Hepatocyte (in vitro differentiated cells): ENCODE results near the gene ABLIM2.

ENCODE experiments used
- EZH2 ChIP-seq: fragments of 200-600 bp; sonication (generic); IDR thresholded peaks from 2 replicates; pipeline ENCODE4 v1.6.1; 2016; ENCODE audit warnings: antibody characterized with exemption, mild to moderate bottlenecking, borderline replicate concordance
- EZH2phosphoT487 ChIP-seq: fragments of 200-600 bp; sonication (generic); IDR thresholded peaks from one replicate; pipeline ENCODE4 v1.6.1; 2018; ENCODE audit warnings: antibody characterized with exemption, mild to moderate bottlenecking, low read depth, moderate library complexity; ENCODE audit not compliant: unreplicated experiment, severe bottlenecking
- TF ChIP-seq, protein P1 (sequence below): fragments of 200-600 bp; sonication (generic); IDR thresholded peaks from 2 replicates; pipeline ENCODE4 v1.5.1; 2016; ENCODE audit warnings: antibody characterized with exemption, mild to moderate bottlenecking; ENCODE audit not compliant: poor library complexity

DNA sequence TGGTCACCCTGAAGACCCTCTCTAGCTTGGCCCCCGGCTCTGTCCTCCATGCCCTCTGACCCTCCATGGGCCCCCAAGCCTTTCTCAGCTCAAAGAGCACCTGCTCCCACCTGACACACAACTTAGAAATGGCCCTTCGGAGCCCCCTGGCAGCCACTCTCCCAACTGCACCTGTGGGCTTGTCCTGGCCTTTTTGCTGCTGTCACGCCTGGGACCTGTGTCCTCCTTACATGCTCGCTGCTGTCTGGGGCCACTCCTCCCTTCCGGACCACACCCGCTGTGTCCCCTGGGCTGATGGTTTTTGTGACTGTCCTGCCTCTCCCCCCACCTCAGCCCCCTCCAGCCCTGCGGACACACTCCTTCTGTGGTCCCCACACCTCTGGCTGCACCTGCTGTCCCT is 112.7 kb downstream of the ABLIM2 start:
- TF ChIP-seq, protein P1, sequence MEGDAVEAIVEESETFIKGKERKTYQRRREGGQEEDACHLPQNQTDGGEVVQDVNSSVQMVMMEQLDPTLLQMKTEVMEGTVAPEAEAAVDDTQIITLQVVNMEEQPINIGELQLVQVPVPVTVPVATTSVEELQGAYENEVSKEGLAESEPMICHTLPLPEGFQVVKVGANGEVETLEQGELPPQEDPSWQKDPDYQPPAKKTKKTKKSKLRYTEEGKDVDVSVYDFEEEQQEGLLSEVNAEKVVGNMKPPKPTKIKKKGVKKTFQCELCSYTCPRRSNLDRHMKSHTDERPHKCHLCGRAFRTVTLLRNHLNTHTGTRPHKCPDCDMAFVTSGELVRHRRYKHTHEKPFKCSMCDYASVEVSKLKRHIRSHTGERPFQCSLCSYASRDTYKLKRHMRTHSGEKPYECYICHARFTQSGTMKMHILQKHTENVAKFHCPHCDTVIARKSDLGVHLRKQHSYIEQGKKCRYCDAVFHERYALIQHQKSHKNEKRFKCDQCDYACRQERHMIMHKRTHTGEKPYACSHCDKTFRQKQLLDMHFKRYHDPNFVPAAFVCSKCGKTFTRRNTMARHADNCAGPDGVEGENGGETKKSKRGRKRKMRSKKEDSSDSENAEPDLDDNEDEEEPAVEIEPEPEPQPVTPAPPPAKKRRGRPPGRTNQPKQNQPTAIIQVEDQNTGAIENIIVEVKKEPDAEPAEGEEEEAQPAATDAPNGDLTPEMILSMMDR, result no peak
- TF ChIP-seq EZH2phosphoT487, result no peak
- no peak for TF ChIP-seq EZH2
